ENCODE results near the gene RASAL2. TPM values are rescaled to one million over a fixed set of nuclear protein-coding genes. Genes with fewer than 3 reads are reported as not detected.

RASAL2 gene
- total RNA-seq, 3 donors from 2014 or later (not counting 1 experiment from before 2014, with no cell fraction given), result 0.16 to 0.23 TPM; not detected in 1

DNA sequence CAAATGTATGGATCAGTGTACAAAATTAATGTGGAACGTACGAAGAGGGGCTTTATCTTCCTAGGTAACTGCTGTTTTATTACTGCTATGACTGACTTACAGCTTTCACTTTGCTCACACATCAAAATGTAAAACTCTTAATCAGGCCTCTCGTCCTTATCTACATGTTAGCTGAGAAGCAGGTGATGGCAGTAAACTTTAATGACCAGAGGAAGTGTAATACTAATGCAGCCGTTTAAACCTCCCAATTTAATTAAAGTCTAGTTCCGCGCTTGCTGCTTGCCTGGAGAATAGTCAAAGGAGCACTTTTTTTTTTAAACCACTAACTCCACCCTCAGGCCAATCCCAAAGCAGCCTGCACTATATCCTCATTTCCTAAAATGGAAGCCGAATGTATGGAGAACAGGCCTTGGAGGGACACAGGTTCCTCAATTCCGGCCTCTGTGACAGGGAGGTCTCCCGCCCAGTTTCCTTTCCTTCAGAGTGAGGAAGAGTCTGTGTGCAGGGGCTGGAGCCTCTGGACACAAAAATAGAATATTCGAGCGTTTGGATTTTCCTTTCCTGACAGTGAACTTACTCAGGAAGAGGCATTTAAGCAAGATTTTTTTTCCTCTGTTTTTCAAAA lies 36.7 kb upstream of the RASAL2 start:
- ATAC-seq (no peak), DNase-seq (no peak)
- Histone ChIP-seq H3K4me1 (ENCODE audit: control insufficient read depth, insufficient read depth, low read length) (no peaks in the 10 kb centered on the region), H3K4me3 (ENCODE audit: low read length) (no peak overlapping the region), H3K36me3 (ENCODE audit: control insufficient read depth, insufficient read depth, low read length) (no peaks in the 10 kb centered on the region), H3K27ac (ENCODE audit: low read length) (no peak overlapping the region), H3K27me3 (ENCODE audit: control insufficient read depth, insufficient read depth, low read length) (no peaks in the 10 kb centered on the region), H3K9me3 (ENCODE audit: control insufficient read depth, insufficient read depth, low read length) (no peaks in the 10 kb centered on the region)
- Mint-ChIP-seq H3K27me3 (ENCODE audit: low read depth in 2 of 2) (no peaks in the 10 kb centered on the region), H3K4me1 (no peaks in the 10 kb centered on the region), H3K4me3 (no peak overlapping the region), H3K36me3 (no peaks in the 10 kb centered on the region), H3K27ac (no peak overlapping the region), H3K9me3 (no peaks in the 10 kb centered on the region)
- 81% methylated on average over 11 of the region's 11 CpGs for WGBS (ENCODE audit: insufficient coverage)
- intact Hi-C loops (cut with micrococcal nuclease), result no loop called here
- TF ChIP-seq, protein P1, sequence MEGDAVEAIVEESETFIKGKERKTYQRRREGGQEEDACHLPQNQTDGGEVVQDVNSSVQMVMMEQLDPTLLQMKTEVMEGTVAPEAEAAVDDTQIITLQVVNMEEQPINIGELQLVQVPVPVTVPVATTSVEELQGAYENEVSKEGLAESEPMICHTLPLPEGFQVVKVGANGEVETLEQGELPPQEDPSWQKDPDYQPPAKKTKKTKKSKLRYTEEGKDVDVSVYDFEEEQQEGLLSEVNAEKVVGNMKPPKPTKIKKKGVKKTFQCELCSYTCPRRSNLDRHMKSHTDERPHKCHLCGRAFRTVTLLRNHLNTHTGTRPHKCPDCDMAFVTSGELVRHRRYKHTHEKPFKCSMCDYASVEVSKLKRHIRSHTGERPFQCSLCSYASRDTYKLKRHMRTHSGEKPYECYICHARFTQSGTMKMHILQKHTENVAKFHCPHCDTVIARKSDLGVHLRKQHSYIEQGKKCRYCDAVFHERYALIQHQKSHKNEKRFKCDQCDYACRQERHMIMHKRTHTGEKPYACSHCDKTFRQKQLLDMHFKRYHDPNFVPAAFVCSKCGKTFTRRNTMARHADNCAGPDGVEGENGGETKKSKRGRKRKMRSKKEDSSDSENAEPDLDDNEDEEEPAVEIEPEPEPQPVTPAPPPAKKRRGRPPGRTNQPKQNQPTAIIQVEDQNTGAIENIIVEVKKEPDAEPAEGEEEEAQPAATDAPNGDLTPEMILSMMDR (IDR thresholded peaks at IDR 0.05), result no peak

DNA sequence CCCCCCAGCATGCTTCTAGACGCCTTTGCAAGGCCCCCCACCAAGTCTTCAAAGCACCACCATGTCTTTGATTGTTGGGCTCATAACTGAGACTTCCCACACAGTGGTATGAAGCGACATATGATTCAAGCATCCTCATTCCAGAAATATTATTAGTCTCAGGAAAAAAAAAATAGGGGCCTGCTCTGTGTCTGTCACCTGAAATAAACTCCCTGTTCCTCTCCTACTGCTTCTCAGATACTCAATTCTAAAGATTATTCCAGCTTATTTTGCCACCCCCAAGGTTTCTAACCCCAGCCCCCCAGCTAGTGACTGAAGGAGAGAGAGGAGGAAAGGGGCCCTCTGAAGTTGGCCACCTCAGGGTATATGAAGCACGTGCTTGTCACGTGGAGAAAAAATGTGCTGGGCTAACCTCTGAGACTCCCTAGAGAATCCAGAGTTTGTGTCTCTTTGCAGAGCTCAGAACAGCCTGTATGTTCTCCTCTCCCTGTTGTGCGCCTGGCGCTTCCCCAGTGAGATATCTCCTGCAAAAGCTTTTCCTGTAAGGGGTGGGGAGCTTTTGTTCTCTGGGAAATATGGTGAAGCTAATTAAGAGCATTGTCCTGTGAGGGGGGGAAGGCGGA lies 35.9 kb upstream of the RASAL2 start:
- H3K27ac ChIP-seq (ENCODE audit: low read length), result no peak overlapping the region
- no peaks in the 10 kb centered on the region for H3K9me3 ChIP-seq (ENCODE audit: control insufficient read depth, insufficient read depth, low read length)

DNA sequence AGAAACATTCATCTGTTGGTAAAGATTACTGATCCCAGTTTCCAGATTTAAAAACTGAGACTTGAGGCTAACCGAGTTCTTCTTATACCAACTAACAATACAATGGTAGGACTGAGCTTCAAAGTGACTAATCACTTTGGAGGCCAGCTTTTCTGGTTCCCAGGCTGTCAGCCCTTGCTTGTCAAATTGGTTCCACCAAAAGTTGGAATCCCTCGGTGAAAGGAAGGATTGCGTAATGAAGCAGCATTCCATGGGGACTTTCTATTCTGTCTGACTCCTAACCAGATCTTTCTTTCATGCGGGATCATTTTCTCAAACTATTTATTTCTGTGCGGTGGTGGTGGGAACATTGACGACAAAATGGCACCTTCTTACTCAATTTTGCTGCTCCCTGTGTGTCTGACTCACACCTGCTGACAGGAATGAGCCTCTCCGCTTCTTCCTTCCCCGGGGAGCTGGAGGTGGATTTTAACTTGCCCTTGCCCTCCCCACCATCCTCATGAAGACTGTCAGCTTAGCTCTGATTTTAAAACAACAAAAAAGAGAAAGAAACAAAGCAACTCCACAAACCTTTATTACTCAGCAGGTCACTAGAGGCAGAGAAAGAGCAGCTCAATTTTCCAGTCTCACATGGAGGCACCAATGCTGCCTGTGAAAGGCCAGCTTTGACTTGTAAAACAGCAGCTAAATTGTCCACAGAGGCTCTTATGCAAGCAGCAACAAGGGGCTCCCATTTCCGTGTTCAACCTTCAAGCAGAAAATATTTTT lies 32.9 kb upstream of the RASAL2 start:
- Mint-ChIP-seq H3K36me3 (no peaks in the 10 kb centered on the region), H3K9me3 (peaks cover 0 to 3% of the 10 kb centered on the region in 2 donors), H3K4me1 (no peaks in the 10 kb centered on the region), H3K4me3 (no peak overlapping the region), H3K27me3 (ENCODE audit: low read depth in 2 of 2) (no peaks in the 10 kb centered on the region), H3K27ac (no peak overlapping the region)
- no peaks in the 10 kb centered on the region for H3K9me3 ChIP-seq (ENCODE audit: control insufficient read depth, insufficient read depth, low read length)
- TF ChIP-seq, protein P1 (IDR thresholded peaks at IDR 0.05), result no peak
- 87% methylated on average over 9 of the region's 9 CpGs for WGBS (ENCODE audit: insufficient coverage)
- no peaks in the 10 kb centered on the region for H3K27me3 ChIP-seq (ENCODE audit: control insufficient read depth, insufficient read depth, low read length)
- no peak overlapping the region for H3K4me3 ChIP-seq (ENCODE audit: low read length)
- no peaks in the 10 kb centered on the region for H3K4me1 ChIP-seq (ENCODE audit: control insufficient read depth, insufficient read depth, low read length)
- H3K27ac ChIP-seq (ENCODE audit: low read length), result no peak overlapping the region
- H3K36me3 ChIP-seq (ENCODE audit: control insufficient read depth, insufficient read depth, low read length), result no peaks in the 10 kb centered on the region
- no peak for ATAC-seq
- intact Hi-C loops (cut with micrococcal nuclease), result no loop called here
- no peak for DNase-seq

More for the DNA sequence above, 35.9 kb upstream of the RASAL2 start:
- Mint-ChIP-seq H3K4me3 (no peak overlapping the region), H3K27ac (no peak overlapping the region), H3K27me3 (ENCODE audit: low read depth in 2 of 2) (no peaks in the 10 kb centered on the region), H3K9me3 (no peaks in the 10 kb centered on the region), H3K36me3 (no peaks in the 10 kb centered on the region), H3K4me1 (no peaks in the 10 kb centered on the region)
- ATAC-seq (no peak), DNase-seq (no peak)
- WGBS (ENCODE audit: insufficient coverage), result 66% methylated on average over 6 of the region's 7 CpGs
- no peaks in the 10 kb centered on the region for H3K36me3 ChIP-seq (ENCODE audit: control insufficient read depth, insufficient read depth, low read length)
- intact Hi-C loops (cut with micrococcal nuclease), result no loop called here
- no peaks in the 10 kb centered on the region for H3K4me1 ChIP-seq (ENCODE audit: control insufficient read depth, insufficient read depth, low read length)
- TF ChIP-seq, protein P1 (IDR thresholded peaks at IDR 0.05), result no peak
- H3K4me3 ChIP-seq (ENCODE audit: low read length), result no peak overlapping the region
- H3K27me3 ChIP-seq (ENCODE audit: control insufficient read depth, insufficient read depth, low read length), result no peaks in the 10 kb centered on the region

All from natural killer cell (primary cell).